H1 (cell line): ENCODE data around the gene ZNF30. TPM values are rescaled to one million over a fixed set of nuclear protein-coding genes. Genes with fewer than 3 reads are reported as not detected.

ENCODE experiments used
- CHD1 ChIP-seq: IDR thresholded peaks from 2 replicates; pipeline ENCODE4 v1.6.1; 2012; ENCODE audit warnings: low read depth, low read length, improper control_type of control experiment
- CHD7 ChIP-seq: fragments of 300-600 bp; sonication (generic); IDR thresholded peaks from 2 replicates; pipeline ENCODE4 v1.7.1; 2012; ENCODE audit warnings: low read length, moderate library complexity, mild to moderate bottlenecking, inconsistent platforms; ENCODE audit not compliant: insufficient replicate concordance
- HDAC2 ChIP-seq, 2 experiments: fragments of 300-600 bp in 1 of 2; sonication (generic) in 1 of 2; IDR thresholded peaks; 2 replicates each; pipeline ENCODE4 v1.6.1; 2011 to 2012; ENCODE audit warnings: low read depth in 2 of 2, low read length in 2 of 2, mild to moderate bottlenecking in 2 of 2, moderate library complexity in 2 of 2, borderline replicate concordance in 1 of 2, inconsistent platforms in 1 of 2
- MAX ChIP-seq: IDR thresholded peaks from 2 replicates; pipeline ENCODE4 v1.6.1; 2012; ENCODE audit warnings: inconsistent platforms
- NANOG ChIP-seq: IDR thresholded peaks from 2 replicates; pipeline ENCODE4 v1.6.1; 2011; ENCODE audit warnings: low read length, low read depth, mild to moderate bottlenecking, inconsistent platforms; ENCODE audit not compliant: insufficient read depth, poor library complexity, severe bottlenecking
- PHF8 ChIP-seq: fragments of 200-600 bp; sonication (generic); conservative IDR thresholded peaks from 2 replicates; pipeline ENCODE4 v1.7.1; 2012; ENCODE audit warnings: low read depth, mild to moderate bottlenecking, inconsistent platforms, low read length, moderate library complexity
- POLR2AphosphoS5 ChIP-seq: IDR thresholded peaks from 2 replicates; pipeline ENCODE4 v1.6.1; 2011; ENCODE audit warnings: low read depth, low read length
- SP1 ChIP-seq: IDR thresholded peaks from 2 replicates; pipeline ENCODE4 v1.6.1; 2011; ENCODE audit warnings: low read depth, low read length
- YY1 ChIP-seq: IDR thresholded peaks from 2 replicates; pipeline ENCODE4 v1.6.1; 2011; ENCODE audit warnings: low read depth, mild to moderate bottlenecking, low read length
- polyA plus RNA-seq, 7 experiments: library from polyadenylated mRNA; depleted of rRNA in 3 of 7; stranded (reverse) in 5 of 7; unstranded in 2 of 7; fragments of >200 nt in 5 of 7; fragments of 200-250 nt in 2 of 7; gene quantifications; 1 replicate in 5 of 7; 2 replicates in 1 of 7; 4 replicates in 1 of 7; pipeline versions ENCODE4 v1.2.1 to v1.2.3, GENCODE V29; 2011 to 2013; ENCODE audit warnings: missing spikeins in 2 of 7, mixed read lengths in 2 of 7
- total RNA-seq: library from RNA; stranded (reverse); fragmentation: NEBNext Ultra II Directional; extraction: Animal tissue kit (Norgen Biotek cat#: 25700); gene quantifications from 2 replicates; pipeline ENCODE4 v1.2.1, GENCODE V29; 2021

ZNF30 gene
- total and polyA plus RNA-seq, 2 of the 8 experiments (the other 6 are each of a cell fraction or from before 2014, with no cell fraction given), result 2.0 to 4.7 TPM

- TF ChIP-seq CHD7, result no peak
- TF ChIP-seq YY1, result no peak
- no peak for TF ChIP-seq PHF8
- no peak for TF ChIP-seq SP1
- TF ChIP-seq CHD1, result no peak
- no peak for TF ChIP-seq HDAC2 (IDR thresholded peaks at IDR 0.05; ENCODE audit: borderline replicate concordance in 1 of 2, low read depth in 2 of 2, low read length in 2 of 2)
- TF ChIP-seq POLR2AphosphoS5, result no peak
- no peak for TF ChIP-seq NANOG
- no peak for TF ChIP-seq MAX
Observed at GRCh38 chr19:34960103-34960805, 33.6 kb downstream of the ZNF30 start (continued).
